SK-N-SH (cell line): ENCODE data around the gene DGKH. TPM values are rescaled to one million over a fixed set of nuclear protein-coding genes. Genes with fewer than 3 reads are reported as not detected.

ENCODE experiments used
- CTCF ChIA-PET: fragments of 300-600, 350-600 bp; formaldehyde crosslinking; extraction: SDS; loops from one replicate; lab custom pipeline; 2021; lab: Yijun Ruan, JAX
- POLR2A ChIA-PET: fragments of 350-600 bp; sonication (Branson Sonifier 250); formaldehyde crosslinking; extraction: SDS; loops from one replicate; lab custom pipeline; 2020; ENCODE audit warnings: antibody characterized with exemption, inconsistent platforms; lab: Yijun Ruan, JAX
- DNase-seq: peaks from one replicate; pipeline ENCODE4 v3.0.0; 2012
- H2AFZ ChIP-seq: fragments of 200-600 bp; sonication (generic); 2 replicates; pipeline ENCODE4 v1.8.1; 2016; ENCODE audit warnings: antibody characterized with exemption, mild to moderate bottlenecking, low read depth
- H3F3A ChIP-seq: fragments of 200-600 bp; sonication (generic); replicated peaks from 2 replicates; pipeline ENCODE3; 2016; ENCODE audit warnings: antibody characterized with exemption, mild to moderate bottlenecking; ENCODE audit not compliant: insufficient read depth
- H3K27ac ChIP-seq, 2 experiments: fragments of 200-500 bp in 1 of 2; fragments of 200-600 bp in 1 of 2; sonication (Bioruptor generic) in 1 of 2; sonication (generic), shearing (Covaris generic) in 1 of 2; 2 replicates each; pipeline versions ENCODE4 v1.5.1 to v1.6.1; 2014 to 2016; ENCODE audit warnings: low read depth in 2 of 2, inconsistent platforms in 1 of 2, low read length in 1 of 2, mild to moderate bottlenecking in 1 of 2, mixed read lengths in 1 of 2
- H3K27me3 ChIP-seq: fragments of 200-600 bp; sonication (generic), shearing (Covaris generic); 2 replicates; pipeline ENCODE4 v1.6.1; 2016; ENCODE audit warnings: mixed run types; ENCODE audit not compliant: insufficient read depth
- H3K36me3 ChIP-seq, 2 experiments: fragments of 200-500 bp in 1 of 2; fragments of 200-600 bp in 1 of 2; sonication (Bioruptor generic) in 1 of 2; sonication (generic) in 1 of 2; replicated peaks in 1 of 2; 2 replicates each; pipeline versions ENCODE3 to v1.5.1; 2014 to 2016; ENCODE audit warnings: low read length in 1 of 2, mild to moderate bottlenecking in 1 of 2; ENCODE audit not compliant: insufficient read depth in 2 of 2, control insufficient read depth in 1 of 2
- H3K4me1 ChIP-seq, 2 experiments: fragments of 200-500 bp in 1 of 2; fragments of 200-600 bp in 1 of 2; sonication (Bioruptor generic) in 1 of 2; sonication (generic), shearing (Covaris generic) in 1 of 2; 2 replicates each; pipeline versions ENCODE4 v1.5.1 to v1.6.1; 2014 to 2016; ENCODE audit warnings: low read depth in 1 of 2, low read length in 1 of 2, mixed run types in 1 of 2; ENCODE audit not compliant: insufficient read depth in 2 of 2, control insufficient read depth in 1 of 2
- H3K4me2 ChIP-seq: fragments of 200-600 bp; sonication (generic), shearing (Covaris generic); 2 replicates; pipeline ENCODE4 v1.6.1; 2017; ENCODE audit warnings: mixed run types
- H3K4me3 ChIP-seq, 2 experiments: fragments of 200-500 bp in 1 of 2; fragments of 200-600 bp in 1 of 2; sonication (Bioruptor generic) in 1 of 2; sonication (generic), shearing (Covaris generic) in 1 of 2; 2 replicates each; pipeline versions ENCODE4 v1.5.1 to v1.8.1; 2014 to 2016; ENCODE audit warnings: low read depth in 2 of 2, inconsistent platforms in 1 of 2, low read length in 1 of 2, mild to moderate bottlenecking in 1 of 2, mixed read lengths in 1 of 2, moderate library complexity in 1 of 2
- H3K79me2 ChIP-seq: fragments of 200-600 bp; sonication (generic); 2 replicates; pipeline ENCODE4 v1.8.1; 2017; ENCODE audit warnings: mild to moderate bottlenecking; ENCODE audit not compliant: insufficient read depth
- H3K9ac ChIP-seq: fragments of 200-600 bp; sonication (generic); 2 replicates; pipeline ENCODE4 v1.6.1; 2017; ENCODE audit warnings: mixed run types
- H3K9me2 ChIP-seq: fragments of 200-600 bp; sonication (generic); 2 replicates; pipeline ENCODE4 v1.6.1; 2017; ENCODE audit warnings: mixed run types
- H3K9me3 ChIP-seq: fragments of 200-600 bp; sonication (generic); 2 replicates; pipeline ENCODE4 v1.6.1; 2017; ENCODE audit warnings: mixed run types, mild to moderate bottlenecking, moderate library complexity
- H4K20me1 ChIP-seq: fragments of 200-600 bp; sonication (generic); 2 replicates; pipeline ENCODE4 v1.6.1; 2017; ENCODE audit warnings: mild to moderate bottlenecking, mixed run types; ENCODE audit not compliant: insufficient read depth
- EP300 ChIP-seq, 2 experiments: IDR thresholded peaks; 2 replicates each; pipeline versions ENCODE4 v1.4.0 to v1.6.1; 2012; ENCODE audit warnings: borderline replicate concordance in 1 of 2, low read depth in 1 of 2, low read length in 1 of 2
- EZH2phosphoT487 ChIP-seq: fragments of 200-600 bp; sonication (generic); IDR thresholded peaks from 2 replicates; pipeline ENCODE4 v1.6.1; 2017; ENCODE audit warnings: low read depth, mixed run types, mild to moderate bottlenecking, antibody characterized with exemption, moderate library complexity, borderline replicate concordance
- FOSL2 ChIP-seq: IDR thresholded peaks from 2 replicates; pipeline ENCODE4 v1.4.0; 2012; ENCODE audit warnings: low read depth, mild to moderate bottlenecking, moderate library complexity, borderline replicate concordance
- FOXJ3 ChIP-seq: sonication (generic); formaldehyde crosslinking; IDR thresholded peaks from 2 replicates; pipeline ENCODE4 v1.5.1; 2020; ENCODE audit warnings: mild to moderate bottlenecking, missing genetic modification reagents
- FOXM1 ChIP-seq: IDR thresholded peaks from 2 replicates; pipeline ENCODE4 v1.4.0; 2012; ENCODE audit warnings: low read depth, mild to moderate bottlenecking
- GABPA ChIP-seq: IDR thresholded peaks from 2 replicates; pipeline ENCODE4 v1.4.0; 2012; ENCODE audit warnings: low read depth, mild to moderate bottlenecking
- MEF2A ChIP-seq: IDR thresholded peaks from 2 replicates; pipeline ENCODE4 v1.4.0; 2012; ENCODE audit warnings: low read depth, borderline replicate concordance
- MXI1 ChIP-seq: IDR thresholded peaks from 2 replicates; pipeline ENCODE4 v1.6.1; 2012; ENCODE audit warnings: mild to moderate bottlenecking, low read depth, low read length, improper control_type of control experiment
- NFIC ChIP-seq: IDR thresholded peaks from 2 replicates; pipeline ENCODE4 v1.4.0; 2012; ENCODE audit warnings: borderline replicate concordance
- NRF1 ChIP-seq: IDR thresholded peaks from 2 replicates; pipeline ENCODE4 v1.6.1; 2012; ENCODE audit warnings: low read depth, mild to moderate bottlenecking, low read length
- WGBS: methylation state at CpG from one replicate; pipeline ENCODE4 v1.1.6; 2017; ENCODE audit warnings: low lambda C conversion rate; 5-methylcytosine and 5-hydroxymethylcytosine counted together
- polyA plus RNA-seq, 3 experiments: library from polyadenylated mRNA; depleted of rRNA; stranded (reverse); fragments of >200 nt; gene quantifications; 2 replicates each; pipeline ENCODE4 v1.2.3, GENCODE V29; 2012
- TF ChIP-seq, protein P1 (sequence below): IDR thresholded peaks from 2 replicates; pipeline ENCODE4 v1.4.0; 2012; ENCODE audit warnings: low read depth, borderline replicate concordance
- TF ChIP-seq, protein P2 (sequence below): IDR thresholded peaks from 2 replicates; pipeline ENCODE4 v1.4.0; 2012; ENCODE audit warnings: low read depth
- TF ChIP-seq, protein P3 (sequence below): IDR thresholded peaks from 2 replicates; pipeline ENCODE4; 2012
- TF ChIP-seq, protein P4 (sequence below): fragments of 200-600 bp; sonication (generic); IDR thresholded peaks from 2 replicates; pipeline ENCODE4 v1.6.1; 2017; ENCODE audit warnings: antibody characterized with exemption, mild to moderate bottlenecking, moderate library complexity

DGKH gene
- polyA plus RNA-seq, 1 of the 3 experiments (the other 2 are of a cell fraction), result 2.5 TPM

DNA sequence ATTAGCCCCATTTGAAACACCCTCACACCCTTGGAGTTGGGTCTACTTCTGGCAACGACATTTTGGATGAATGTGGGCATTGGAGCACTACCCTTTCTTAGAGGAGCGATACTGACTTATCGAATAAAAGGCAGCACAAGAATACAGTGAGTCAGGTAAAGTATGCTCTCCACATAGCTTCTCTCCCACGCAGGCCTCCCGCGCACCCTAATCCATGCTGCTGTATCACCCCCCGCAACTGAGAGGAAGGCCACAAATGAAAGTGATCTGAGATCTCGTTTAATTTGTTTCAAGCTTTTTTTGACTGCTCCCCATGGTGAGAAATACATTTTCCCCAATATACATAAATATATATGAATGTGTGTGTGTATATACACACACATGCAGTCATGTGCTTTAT lies 198.1 kb downstream of the DGKH start (continued):
- TF ChIP-seq, protein P1, sequence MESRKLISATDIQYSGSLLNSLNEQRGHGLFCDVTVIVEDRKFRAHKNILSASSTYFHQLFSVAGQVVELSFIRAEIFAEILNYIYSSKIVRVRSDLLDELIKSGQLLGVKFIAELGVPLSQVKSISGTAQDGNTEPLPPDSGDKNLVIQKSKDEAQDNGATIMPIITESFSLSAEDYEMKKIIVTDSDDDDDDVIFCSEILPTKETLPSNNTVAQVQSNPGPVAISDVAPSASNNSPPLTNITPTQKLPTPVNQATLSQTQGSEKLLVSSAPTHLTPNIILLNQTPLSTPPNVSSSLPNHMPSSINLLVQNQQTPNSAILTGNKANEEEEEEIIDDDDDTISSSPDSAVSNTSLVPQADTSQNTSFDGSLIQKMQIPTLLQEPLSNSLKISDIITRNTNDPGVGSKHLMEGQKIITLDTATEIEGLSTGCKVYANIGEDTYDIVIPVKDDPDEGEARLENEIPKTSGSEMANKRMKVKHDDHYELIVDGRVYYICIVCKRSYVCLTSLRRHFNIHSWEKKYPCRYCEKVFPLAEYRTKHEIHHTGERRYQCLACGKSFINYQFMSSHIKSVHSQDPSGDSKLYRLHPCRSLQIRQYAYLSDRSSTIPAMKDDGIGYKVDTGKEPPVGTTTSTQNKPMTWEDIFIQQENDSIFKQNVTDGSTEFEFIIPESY, result no peak
- TF ChIP-seq, protein P2, sequence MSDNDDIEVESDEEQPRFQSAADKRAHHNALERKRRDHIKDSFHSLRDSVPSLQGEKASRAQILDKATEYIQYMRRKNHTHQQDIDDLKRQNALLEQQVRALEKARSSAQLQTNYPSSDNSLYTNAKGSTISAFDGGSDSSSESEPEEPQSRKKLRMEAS, result no peak
- TF ChIP-seq NRF1 (no peak), MXI1 (no peak), MEF2A (no peak)

DNA sequence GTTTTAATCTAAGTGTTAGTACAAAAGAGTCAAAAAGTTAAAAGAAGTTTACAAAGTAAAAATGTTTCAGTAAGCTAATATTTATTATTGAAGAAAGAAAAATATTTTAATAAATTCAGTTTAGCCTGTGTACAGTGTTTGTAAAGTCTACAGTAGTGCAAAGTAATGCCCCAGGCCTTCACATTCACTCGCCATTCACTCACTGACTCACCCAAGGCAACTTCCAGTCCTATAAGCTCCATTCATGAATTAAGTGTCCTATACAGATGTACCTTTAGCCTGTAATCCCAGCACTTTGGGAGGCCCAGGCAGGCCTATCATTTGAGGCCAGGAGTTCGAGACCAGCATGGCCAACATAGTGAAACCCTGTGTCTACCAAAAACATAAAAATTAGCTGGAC lies 199.4 kb downstream of the DGKH start:
- Histone ChIP-seq H3K9ac (no peak overlapping the region), H4K20me1 (no peaks in the 10 kb centered on the region), H3K27me3 (no peaks in the 10 kb centered on the region), H3K4me1 (no peaks in the 10 kb centered on the region), H3K4me3 (no peak overlapping the region), H3K4me2 (no peak overlapping the region), H3K36me3 (no peaks in the 10 kb centered on the region), H3K9me3 (no peaks in the 10 kb centered on the region), H2AFZ (no peak overlapping the region), H3F3A (no peaks in the 10 kb centered on the region), H3K79me2 (no peaks in the 10 kb centered on the region), H3K9me2 (no peaks in the 10 kb centered on the region), H3K27ac (no peak overlapping the region)
- POLR2A ChIA-PET, result no interaction called here
- WGBS, result 87% methylated on average over 2 of the region's 2 CpGs
- no peak for DNase-seq
- CTCF ChIA-PET, result interaction anchor here (1.2 kb wide), 1 partner anchor 32 kb away, joined by 4 read pairs; no protein-coding TSS in a partner anchor
- no peak for TF ChIP-seq MXI1
- TF ChIP-seq EZH2phosphoT487, result no peak
- no peak for TF ChIP-seq GABPA
- no peak for TF ChIP-seq FOSL2
- no peak for TF ChIP-seq MEF2A
- TF ChIP-seq, protein P3, sequence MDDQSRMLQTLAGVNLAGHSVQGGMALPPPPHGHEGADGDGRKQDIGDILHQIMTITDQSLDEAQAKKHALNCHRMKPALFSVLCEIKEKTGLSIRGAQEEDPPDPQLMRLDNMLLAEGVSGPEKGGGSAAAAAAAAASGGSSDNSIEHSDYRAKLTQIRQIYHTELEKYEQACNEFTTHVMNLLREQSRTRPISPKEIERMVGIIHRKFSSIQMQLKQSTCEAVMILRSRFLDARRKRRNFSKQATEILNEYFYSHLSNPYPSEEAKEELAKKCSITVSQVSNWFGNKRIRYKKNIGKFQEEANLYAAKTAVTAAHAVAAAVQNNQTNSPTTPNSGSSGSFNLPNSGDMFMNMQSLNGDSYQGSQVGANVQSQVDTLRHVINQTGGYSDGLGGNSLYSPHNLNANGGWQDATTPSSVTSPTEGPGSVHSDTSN, result no peak
- TF ChIP-seq EP300 (IDR thresholded peaks at IDR 0.05; ENCODE audit: borderline replicate concordance in 1 of 2, low read depth in 1 of 2, low read length in 1 of 2), result no peak
- no peak for TF ChIP-seq FOXJ3

DNA sequence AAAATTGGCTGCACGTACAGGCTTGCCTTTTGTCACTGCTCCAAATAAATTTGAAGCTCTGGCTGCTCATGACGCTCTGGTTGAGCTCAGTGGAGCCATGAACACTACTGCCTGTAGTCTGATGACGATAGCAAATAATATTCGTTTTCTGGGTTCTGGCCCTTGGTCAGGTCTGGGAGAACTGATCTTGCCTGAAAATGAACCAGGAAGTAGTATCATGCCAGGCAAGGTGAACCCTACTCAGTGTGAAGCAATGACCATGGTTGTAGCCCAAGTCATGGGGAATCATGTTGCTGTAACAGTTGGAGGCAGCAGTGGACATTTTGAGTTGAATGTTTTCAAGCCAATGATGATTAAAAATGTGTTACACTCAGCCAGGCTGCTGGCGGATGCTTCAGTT lies 207.4 kb downstream of the DGKH start:
- WGBS, result 73% methylated on average over 5 of the region's 5 CpGs

More for the DNA sequence above, 207.4 kb downstream of the DGKH start:
- Histone ChIP-seq H3F3A (no peaks in the 10 kb centered on the region), H4K20me1 (no peaks in the 10 kb centered on the region), H3K4me3 (no peak overlapping the region), H3K9me2 (no peaks in the 10 kb centered on the region), H3K27ac (no peak overlapping the region), H3K36me3 (no peaks in the 10 kb centered on the region), H3K9me3 (no peaks in the 10 kb centered on the region; the same call in 1 of the 2 replicates), H3K4me2 (no peak overlapping the region), H2AFZ (no peak overlapping the region), H3K9ac (no peak overlapping the region), H3K79me2 (no peaks in the 10 kb centered on the region), H3K4me1 (peaks cover 0 to 4% of the 10 kb centered on the region in 2 experiments; a peak in 1 of 4 replicates), H3K27me3 (no peaks in the 10 kb centered on the region)
- DNase-seq, result no peak
- POLR2A ChIA-PET, result no interaction called here
- CTCF ChIA-PET, result no interaction called here
- TF ChIP-seq FOXM1 (no peak), NFIC (no peak), MEF2A (no peak)
- TF ChIP-seq, protein P4, sequence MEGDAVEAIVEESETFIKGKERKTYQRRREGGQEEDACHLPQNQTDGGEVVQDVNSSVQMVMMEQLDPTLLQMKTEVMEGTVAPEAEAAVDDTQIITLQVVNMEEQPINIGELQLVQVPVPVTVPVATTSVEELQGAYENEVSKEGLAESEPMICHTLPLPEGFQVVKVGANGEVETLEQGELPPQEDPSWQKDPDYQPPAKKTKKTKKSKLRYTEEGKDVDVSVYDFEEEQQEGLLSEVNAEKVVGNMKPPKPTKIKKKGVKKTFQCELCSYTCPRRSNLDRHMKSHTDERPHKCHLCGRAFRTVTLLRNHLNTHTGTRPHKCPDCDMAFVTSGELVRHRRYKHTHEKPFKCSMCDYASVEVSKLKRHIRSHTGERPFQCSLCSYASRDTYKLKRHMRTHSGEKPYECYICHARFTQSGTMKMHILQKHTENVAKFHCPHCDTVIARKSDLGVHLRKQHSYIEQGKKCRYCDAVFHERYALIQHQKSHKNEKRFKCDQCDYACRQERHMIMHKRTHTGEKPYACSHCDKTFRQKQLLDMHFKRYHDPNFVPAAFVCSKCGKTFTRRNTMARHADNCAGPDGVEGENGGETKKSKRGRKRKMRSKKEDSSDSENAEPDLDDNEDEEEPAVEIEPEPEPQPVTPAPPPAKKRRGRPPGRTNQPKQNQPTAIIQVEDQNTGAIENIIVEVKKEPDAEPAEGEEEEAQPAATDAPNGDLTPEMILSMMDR, result no peak
